Measurements from ENCODE around the gene RTN4RL1. TPM values are rescaled to one million over a fixed set of nuclear protein-coding genes. Genes with fewer than 3 reads are reported as not detected.

The RTN4RL1 gene
- total RNA-seq = 0.13 TPM in 1 of 2 replicates, not detected in the other

GRCh38 chr17:2025220-2025621 lies at the start of gene RTN4RL1:
Gene RTN4RL1 (minus strand): TSS chr17:2025334. CDS start chr17:2024865, 469 bp downstream.

GRCh38 chr17:2054512-2055291 lies 29.6 kb upstream of the RTN4RL1 start, which contains the start of gene HIC1:
Gene HIC1 (plus strand): TSS chr17:2055103. CDS start chr17:2056691, 1,588 bp downstream.

GRCh38 chr17:2041561-2042389 lies 16.6 kb upstream of the RTN4RL1 start, which contains the start of gene OVCA2:
Gene OVCA2 (plus strand): TSS chr17:2042022. CDS start chr17:2042048, 26 bp downstream.

GRCh38 chr17:2029911-2030778 lies 5.0 kb upstream of the RTN4RL1 start, which contains the start of gene DPH1:
Gene DPH1 (plus strand): TSS chr17:2030153. CDS start chr17:2030170, 17 bp downstream.

Other genes with a start within 250 kb of the RTN4RL1 start
- gene SMYD4, start 195.4 kb downstream of the RTN4RL1 start, total RNA-seq = 6.3 and 6.5 TPM in 2 replicates
- gene RPA1, start 195.3 kb downstream of the RTN4RL1 start, total RNA-seq = 21.7 and 41.1 TPM in 2 replicates
- gene DPH1, start 4.8 kb upstream of the RTN4RL1 start, total RNA-seq = 27.9 and 45.4 TPM in 2 replicates
- 63.2 and 77.5 TPM in 2 replicates for gene OVCA2, start 16.7 kb upstream of the RTN4RL1 start, total RNA-seq
- 17.3 and 22.1 TPM in 2 replicates for gene HIC1, start 29.8 kb upstream of the RTN4RL1 start, total RNA-seq